ENCODE data around the gene DLGAP4.

- TF ChIP-seq POLR2AphosphoS5 (IDR thresholded peaks at IDR 0.05; ENCODE audit: low read depth, low read length) (no peak), TAF1 (IDR thresholded peaks at IDR 0.05; ENCODE audit: borderline replicate concordance, low read depth, low read length) (no peak), POLR2A (IDR thresholded peaks at IDR 0.05; ENCODE audit: low read depth, low read length) (no peak)
Observed at GRCh38 chr20:36439731-36440072, 133.6 kb downstream of the DLGAP4 start.
